Colonic mucosa (tissue), 4 donors: ENCODE measurements around the gene CWH43. TPM values are rescaled to one million over a fixed set of nuclear protein-coding genes. Genes with fewer than 3 reads are reported as not detected.

ENCODE experiments used
- DNase-seq: peaks from one replicate; pipeline ENCODE4 v3.0.0-alpha.2; 2020
- H3K27ac ChIP-seq: fragments of 200-600 bp; one replicate; pipeline ENCODE4 v1.8.0; 2021
- H3K27me3 ChIP-seq: fragments of 200-600 bp; one replicate; pipeline ENCODE4 v1.8.0; 2021
- H3K36me3 ChIP-seq: fragments of 200-600 bp; one replicate; pipeline ENCODE4 v1.8.0; 2021
- H3K4me1 ChIP-seq: fragments of 200-600 bp; one replicate; pipeline ENCODE4 v1.8.0; 2021; ENCODE audit warnings: mild to moderate bottlenecking
- H3K4me3 ChIP-seq: fragments of 200-600 bp; one replicate; pipeline ENCODE4 v1.8.0; 2021
- H3K9ac ChIP-seq, 2 donors: one replicate each; pipeline ENCODE4 v1.7.0; 2013; ENCODE audit warnings: control low read depth in 2 of 2, low read depth in 2 of 2, low read length in 2 of 2
- H3K9me3 ChIP-seq: fragments of 200-600 bp; one replicate; pipeline ENCODE4 v1.8.0; 2021
- intact Hi-C: fragments of 100-400 bp; cut with DNase I; formaldehyde crosslinking; loops from one replicate; pipeline ENCODE4 v1.14.1; 2022
- total RNA-seq, 2 donors: library from RNA; stranded (reverse); fragmentation: NEBNext Ultra II Directional in 1 of 2; extraction: Animal tissue kit (Norgen Biotek cat#: 25700) in 1 of 2; gene quantifications; one replicate each; pipeline ENCODE4 v1.2.1, GENCODE V29; 2021
- TF ChIP-seq, protein P1 (sequence below): fragments of 200-600 bp; IDR thresholded peaks from one replicate; pipeline ENCODE4 v1.8.0; 2022; ENCODE audit warnings: antibody characterized with exemption, mild to moderate bottlenecking
- donor health status: healthy.
- donor health status: DM: no; HTN: no; CAD: no.
- donor health status: DM: no; HTN: no; CAD: no.

The CWH43 gene
- total RNA-seq, 2 donors from 2014 or later, result 18.2 to 29.9 TPM

DNA sequence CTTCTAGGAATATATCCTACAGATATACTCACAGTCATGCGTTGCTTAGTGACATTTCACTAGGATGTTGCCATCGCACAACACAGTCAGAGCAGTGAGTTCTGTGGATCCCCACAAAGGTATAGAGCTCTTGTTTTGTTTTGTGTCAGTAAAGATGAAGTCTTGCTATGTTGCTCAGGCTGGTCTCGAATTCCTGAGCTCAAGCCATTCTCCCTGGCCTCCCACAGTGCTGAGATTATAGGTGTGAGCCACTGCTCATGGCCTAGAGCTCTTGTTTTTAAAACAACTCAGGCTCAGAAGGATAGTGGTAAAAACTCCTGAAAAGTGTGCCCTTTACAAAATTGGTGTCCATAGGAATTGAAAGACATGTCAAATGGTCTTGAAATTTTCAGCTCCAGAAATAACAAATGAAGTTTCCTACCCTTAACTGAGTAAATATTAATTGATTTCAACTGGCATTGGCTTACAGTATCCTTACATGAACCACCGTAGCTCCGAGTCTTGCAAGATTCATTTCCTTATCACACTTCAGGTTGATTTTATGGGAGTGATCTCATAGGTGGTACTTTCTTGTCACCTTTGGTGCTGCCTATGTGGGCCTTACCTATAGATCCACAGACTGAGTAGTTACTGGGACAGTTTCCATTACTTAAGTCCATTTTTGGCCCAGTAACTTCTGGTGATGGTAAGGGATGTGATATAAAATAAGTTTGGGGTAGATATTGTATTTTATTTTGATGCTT lies 3.6 kb downstream of the CWH43 start:
- H3K9me3 ChIP-seq, result no peaks in the 10 kb centered on the region
- no peaks in the 10 kb centered on the region for H3K36me3 ChIP-seq
- intact Hi-C loops, result no loop called here
- no peak overlapping the region for H3K27ac ChIP-seq
- H3K4me1 ChIP-seq, result no peaks in the 10 kb centered on the region
- no peak overlapping the region for H3K4me3 ChIP-seq
- H3K9ac ChIP-seq, result no peak overlapping the region
- TF ChIP-seq, protein P1, sequence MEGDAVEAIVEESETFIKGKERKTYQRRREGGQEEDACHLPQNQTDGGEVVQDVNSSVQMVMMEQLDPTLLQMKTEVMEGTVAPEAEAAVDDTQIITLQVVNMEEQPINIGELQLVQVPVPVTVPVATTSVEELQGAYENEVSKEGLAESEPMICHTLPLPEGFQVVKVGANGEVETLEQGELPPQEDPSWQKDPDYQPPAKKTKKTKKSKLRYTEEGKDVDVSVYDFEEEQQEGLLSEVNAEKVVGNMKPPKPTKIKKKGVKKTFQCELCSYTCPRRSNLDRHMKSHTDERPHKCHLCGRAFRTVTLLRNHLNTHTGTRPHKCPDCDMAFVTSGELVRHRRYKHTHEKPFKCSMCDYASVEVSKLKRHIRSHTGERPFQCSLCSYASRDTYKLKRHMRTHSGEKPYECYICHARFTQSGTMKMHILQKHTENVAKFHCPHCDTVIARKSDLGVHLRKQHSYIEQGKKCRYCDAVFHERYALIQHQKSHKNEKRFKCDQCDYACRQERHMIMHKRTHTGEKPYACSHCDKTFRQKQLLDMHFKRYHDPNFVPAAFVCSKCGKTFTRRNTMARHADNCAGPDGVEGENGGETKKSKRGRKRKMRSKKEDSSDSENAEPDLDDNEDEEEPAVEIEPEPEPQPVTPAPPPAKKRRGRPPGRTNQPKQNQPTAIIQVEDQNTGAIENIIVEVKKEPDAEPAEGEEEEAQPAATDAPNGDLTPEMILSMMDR, result no peak
- DNase-seq, result peak; percentile 18
- no peaks in the 10 kb centered on the region for H3K27me3 ChIP-seq

DNA sequence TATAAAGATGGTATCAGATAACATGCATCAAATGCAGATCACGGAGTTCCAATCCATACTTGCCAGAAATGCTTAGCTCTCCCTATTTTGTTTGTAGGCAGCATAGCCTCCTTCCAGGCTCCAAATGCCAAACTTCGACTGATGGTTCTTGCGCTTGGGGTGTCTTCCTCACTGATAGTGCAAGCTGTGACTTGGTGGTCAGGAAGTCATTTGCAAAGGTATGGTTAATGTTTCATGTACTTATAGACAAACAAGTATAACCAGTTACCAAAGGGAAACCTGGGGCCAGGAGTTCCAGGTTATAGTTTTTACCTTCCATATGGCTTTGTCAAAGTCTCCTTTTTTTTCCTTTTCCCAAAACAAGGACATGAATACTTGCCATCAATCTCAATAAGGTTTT lies 5.3 kb downstream of the CWH43 start:
- H3K9ac ChIP-seq, result no peak overlapping the region
- H3K4me1 ChIP-seq, result no peaks in the 10 kb centered on the region
- peak; percentile 19 for DNase-seq
- intact Hi-C loops, result no loop called here
- TF ChIP-seq, protein P1, result no peak
- no peaks in the 10 kb centered on the region for H3K27me3 ChIP-seq
- no peaks in the 10 kb centered on the region for H3K36me3 ChIP-seq
- H3K4me3 ChIP-seq, result no peak overlapping the region
- no peaks in the 10 kb centered on the region for H3K9me3 ChIP-seq
- no peak overlapping the region for H3K27ac ChIP-seq

DNA sequence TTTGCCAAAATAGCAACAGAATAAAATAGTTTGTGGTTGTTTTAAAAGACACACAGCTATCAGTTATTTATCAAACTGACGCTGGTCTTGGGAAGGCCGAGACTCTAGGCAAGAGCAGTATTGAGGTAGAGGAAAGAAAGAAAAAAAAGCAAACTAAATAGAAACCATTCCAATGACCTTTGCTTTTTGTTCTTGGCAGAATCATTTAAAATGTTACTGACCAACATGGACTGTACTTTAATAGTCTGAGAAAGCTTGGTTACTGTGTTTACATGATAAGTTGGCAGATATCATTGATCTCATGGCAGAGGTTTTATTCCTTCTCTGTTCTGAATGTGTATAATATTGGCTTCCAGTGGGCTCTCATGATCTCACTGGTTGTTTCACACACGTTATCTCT lies 11.9 kb downstream of the CWH43 start:
- Histone ChIP-seq H3K4me3 (no peak overlapping the region), H3K4me1 (no peaks in the 10 kb centered on the region), H3K9me3 (no peaks in the 10 kb centered on the region), H3K9ac (no peak overlapping the region), H3K27ac (no peak overlapping the region), H3K36me3 (no peaks in the 10 kb centered on the region), H3K27me3 (no peaks in the 10 kb centered on the region)
- intact Hi-C loops, result no loop called here
- DNase-seq, result no peak
- TF ChIP-seq, protein P1, result no peak

DNA sequence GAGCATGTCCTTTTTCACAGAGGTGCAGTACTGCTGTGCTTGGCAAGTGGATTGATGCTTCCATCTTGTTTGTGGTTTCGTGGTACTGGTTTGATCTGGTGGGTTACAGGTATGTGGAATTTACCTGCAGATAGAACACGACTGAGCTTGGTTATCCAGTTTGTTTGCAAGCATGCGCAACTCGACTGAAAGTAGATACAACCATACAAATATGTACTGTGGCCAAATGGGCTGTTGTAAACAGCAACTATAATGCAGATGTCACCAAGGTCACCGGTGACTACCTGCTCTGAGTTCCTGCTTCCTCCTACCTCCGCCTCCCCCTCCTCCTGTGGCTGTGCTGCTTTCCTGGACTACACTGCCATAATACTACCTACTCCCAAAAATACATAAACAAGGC lies 12.4 kb downstream of the CWH43 start:
- Histone ChIP-seq H3K4me3 (no peak overlapping the region), H3K9me3 (no peaks in the 10 kb centered on the region), H3K9ac (no peak overlapping the region), H3K36me3 (no peaks in the 10 kb centered on the region), H3K27me3 (no peaks in the 10 kb centered on the region), H3K4me1 (no peaks in the 10 kb centered on the region), H3K27ac (no peak overlapping the region)
- intact Hi-C loops, result no loop called here
- TF ChIP-seq, protein P1, result no peak
- no peak for DNase-seq

DNA sequence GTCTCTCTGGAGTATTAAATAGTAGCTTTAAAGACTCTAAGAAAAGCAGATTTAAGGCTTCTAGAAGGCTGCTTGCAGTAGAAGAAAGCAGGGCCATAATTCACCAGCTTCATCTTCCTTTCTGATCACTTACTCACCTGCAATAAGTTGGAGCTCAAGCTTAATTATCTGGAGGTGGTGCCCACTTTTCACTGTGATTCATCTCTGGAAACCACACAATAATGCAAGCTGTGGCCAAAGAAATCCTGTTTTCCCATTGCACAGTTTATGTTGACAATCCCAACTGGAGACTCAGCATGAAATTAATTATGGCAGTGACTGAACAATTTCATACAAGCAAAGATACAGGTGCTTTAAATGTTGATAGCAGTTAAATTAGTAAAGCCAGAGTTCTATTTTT lies 14.7 kb downstream of the CWH43 start:
- H3K27ac ChIP-seq, result no peak overlapping the region
- intact Hi-C loops, result no loop called here
- H3K9me3 ChIP-seq, result no peaks in the 10 kb centered on the region
- no peaks in the 10 kb centered on the region for H3K4me1 ChIP-seq
- DNase-seq, result no peak
- no peaks in the 10 kb centered on the region for H3K36me3 ChIP-seq
- H3K9ac ChIP-seq, result no peak overlapping the region
- H3K27me3 ChIP-seq, result no peaks in the 10 kb centered on the region
- no peak overlapping the region for H3K4me3 ChIP-seq
- TF ChIP-seq, protein P1, result no peak
